WTC11 (cell line): ENCODE results near the gene ERC2.

ENCODE experiments used
- AFF4 ChIP-seq: sonication (generic); formaldehyde crosslinking; IDR thresholded peaks from 2 replicates; pipeline ENCODE4 v1.8.1; 2023; ENCODE audit warnings: mild to moderate bottlenecking, missing genetic modification reagents, borderline replicate concordance
- ATF2 ChIP-seq: sonication (generic); formaldehyde crosslinking; IDR thresholded peaks from 2 replicates; pipeline ENCODE4 v1.8.1; 2022; ENCODE audit warnings: low read depth, missing genetic modification reagents, borderline replicate concordance
- CREM ChIP-seq: sonication (generic); formaldehyde crosslinking; IDR thresholded peaks from 2 replicates; pipeline ENCODE4 v1.8.1; 2022; ENCODE audit warnings: mild to moderate bottlenecking, missing genetic modification reagents, moderate library complexity
- CTCF ChIP-seq: fragments of 200-600 bp; IDR thresholded peaks from 2 replicates; pipeline ENCODE4 v1.8.0; 2022; ENCODE audit warnings: antibody characterized with exemption
- FOXK1 ChIP-seq: sonication (generic); formaldehyde crosslinking; IDR thresholded peaks from 2 replicates; pipeline ENCODE4 v1.8.0; 2022; ENCODE audit warnings: mild to moderate bottlenecking, moderate library complexity, missing genetic modification reagents
- MAX ChIP-seq: sonication (generic); formaldehyde crosslinking; IDR thresholded peaks from 2 replicates; pipeline ENCODE4 v1.8.0; 2022; ENCODE audit warnings: mild to moderate bottlenecking, missing genetic modification reagents
- NFYB ChIP-seq: sonication (generic); formaldehyde crosslinking; conservative IDR thresholded peaks from 2 replicates; pipeline ENCODE4 v1.8.0; 2022; ENCODE audit warnings: low read depth, missing genetic modification reagents
- SP1 ChIP-seq: sonication (generic); formaldehyde crosslinking; conservative IDR thresholded peaks from 2 replicates; pipeline ENCODE4 v1.8.1; 2022; ENCODE audit warnings: missing genetic modification reagents
- ZSCAN18 ChIP-seq: fragments of 250-450 bp; sonication (Bioruptor Pico); IDR thresholded peaks from 2 replicates; pipeline ENCODE4 v2.1.2; 2022; ENCODE audit warnings: mild to moderate bottlenecking, moderate library complexity

GRCh38 chr3:55737186-55737585 is 731.1 kb downstream of the ERC2 start:
- TF ChIP-seq AFF4 (CRISPR knock-in tag), result no peak
- TF ChIP-seq CTCF, result no peak
- no peak for TF ChIP-seq ATF2
- TF ChIP-seq MAX, result no peak
- no peak for TF ChIP-seq NFYB
- no peak for TF ChIP-seq FOXK1 (CRISPR knock-in tag)
- no peak for TF ChIP-seq ZSCAN18 (CRISPR knock-in tag)
- no peak for TF ChIP-seq SP1 (CRISPR knock-in tag)
- TF ChIP-seq CREM (CRISPR knock-in tag), result no peak
